GM20000 (cell line): ENCODE results near the gene CREB3L1.
"Not testable (repeated sequence)": the region's sequence is repeated elsewhere in the genome, so short reads cannot be mapped to it uniquely, and the experiment has no call there.

Source experiments
- DNase-seq: peaks from one replicate; pipeline ENCODE4 v3.0.0; 2012; ENCODE audit warnings: low spot score
- CTCF ChIP-seq: IDR thresholded peaks from 2 replicates; pipeline ENCODE4 v1.5.1; 2012; ENCODE audit warnings: mild to moderate bottlenecking, control low read depth; ENCODE audit errors: extremely low read depth, missing control alignments

Gene CREB3L1

GRCh38 chr11:46254133-46254491, 23.4 kb upstream of the CREB3L1 start:
- DNase-seq = no peak
- no peak for TF ChIP-seq CTCF

GRCh38 chr11:46256540-46257001, 20.9 kb upstream of the CREB3L1 start:
- no peak for TF ChIP-seq CTCF
- no peak for DNase-seq

- not testable (repeated sequence) for DNase-seq
Observed at GRCh38 chr11:46259347-46259746, 18.1 kb upstream of the CREB3L1 start.

GRCh38 chr11:46259971-46260560, 17.4 kb upstream of the CREB3L1 start:
- no peak for DNase-seq
- TF ChIP-seq CTCF = no peak

GRCh38 chr11:46263120-46263519, 14.3 kb upstream of the CREB3L1 start:
- no peak for TF ChIP-seq CTCF
- no peak for DNase-seq

- no peak for DNase-seq
- TF ChIP-seq CTCF = no peak
Observed at GRCh38 chr11:46264030-46264429, 13.4 kb upstream of the CREB3L1 start.

- TF ChIP-seq CTCF = no peak
- no peak for DNase-seq
Observed at GRCh38 chr11:46264976-46265375, 12.5 kb upstream of the CREB3L1 start.

GRCh38 chr11:46265764-46266163, 11.7 kb upstream of the CREB3L1 start:
- DNase-seq = no peak
- no peak for TF ChIP-seq CTCF
